ENCODE measurements around the gene MARCHF11. TPM values are rescaled to one million over a fixed set of nuclear protein-coding genes. Genes with fewer than 3 reads are reported as not detected.

MARCHF11 gene
- polyA plus RNA-seq, 1 experiment: not detected

- ChIA-PET CTCF (no interaction called here), POLR2A (no interaction called here)
Measured at GRCh38 chr5:16140944-16141343, 38.6 kb downstream of the MARCHF11 start.

GRCh38 chr5:16140417-16140816 lies 39.2 kb downstream of the MARCHF11 start:
- no peaks in the 10 kb centered on the region for H3K27me3 ChIP-seq (ENCODE audit: control insufficient read depth, insufficient read depth, low read length)
- H3K36me3 ChIP-seq (ENCODE audit: control insufficient read depth, insufficient read depth, low read length): no peaks in the 10 kb centered on the region
- no peak for DNase-seq (ENCODE audit: low read depth)
- CTCF ChIA-PET: no interaction called here
- no peak for TF ChIP-seq CTCF (IDR thresholded peaks at IDR 0.05; ENCODE audit: insufficient read depth, low read depth, low read length)
- H3K4me3 ChIP-seq (ENCODE audit: low read depth, low read length): no peak overlapping the region
- POLR2A ChIA-PET: no interaction called here

More at GRCh38 chr5:16140944-16141343, 38.6 kb downstream of the MARCHF11 start:
- Histone ChIP-seq H3K27me3 (ENCODE audit: control insufficient read depth, insufficient read depth, low read length) (no peaks in the 10 kb centered on the region), H3K36me3 (ENCODE audit: control insufficient read depth, insufficient read depth, low read length) (no peaks in the 10 kb centered on the region), H3K4me3 (ENCODE audit: low read depth, low read length) (no peak overlapping the region)
- no peak for DNase-seq (ENCODE audit: low read depth)
- no peak for TF ChIP-seq CTCF (IDR thresholded peaks at IDR 0.05; ENCODE audit: insufficient read depth, low read depth, low read length)

- DNase-seq (ENCODE audit: low read depth): no peak
- Histone ChIP-seq H3K27me3 (ENCODE audit: control insufficient read depth, insufficient read depth, low read length) (no peaks in the 10 kb centered on the region), H3K4me3 (ENCODE audit: low read depth, low read length) (no peak overlapping the region), H3K36me3 (ENCODE audit: control insufficient read depth, insufficient read depth, low read length) (no peaks in the 10 kb centered on the region)
- no peak for TF ChIP-seq CTCF (IDR thresholded peaks at IDR 0.05; ENCODE audit: insufficient read depth, low read depth, low read length)
- ChIA-PET CTCF (no interaction called here), POLR2A (no interaction called here)
Measured at GRCh38 chr5:16137177-16137576, 42.4 kb downstream of the MARCHF11 start.

- no peaks in the 10 kb centered on the region for H3K36me3 ChIP-seq (ENCODE audit: control insufficient read depth, insufficient read depth, low read length)
- H3K4me3 ChIP-seq (ENCODE audit: low read depth, low read length): no peak overlapping the region
- ChIA-PET CTCF (no interaction called here), POLR2A (no interaction called here)
- no peak for DNase-seq (ENCODE audit: low read depth)
- TF ChIP-seq CTCF (IDR thresholded peaks at IDR 0.05; ENCODE audit: insufficient read depth, low read depth, low read length): no peak
- H3K27me3 ChIP-seq (ENCODE audit: control insufficient read depth, insufficient read depth, low read length): no peaks in the 10 kb centered on the region
Measured at GRCh38 chr5:16135506-16135905, 44.1 kb downstream of the MARCHF11 start.

- no peak for DNase-seq (ENCODE audit: low read depth)
- H3K27me3 ChIP-seq (ENCODE audit: control insufficient read depth, insufficient read depth, low read length): no peaks in the 10 kb centered on the region
- TF ChIP-seq CTCF (IDR thresholded peaks at IDR 0.05; ENCODE audit: insufficient read depth, low read depth, low read length): no peak
- ChIA-PET POLR2A (no interaction called here), CTCF (no interaction called here)
- no peak overlapping the region for H3K4me3 ChIP-seq (ENCODE audit: low read depth, low read length)
- H3K36me3 ChIP-seq (ENCODE audit: control insufficient read depth, insufficient read depth, low read length): no peaks in the 10 kb centered on the region
Measured at GRCh38 chr5:16135003-16135402, 44.6 kb downstream of the MARCHF11 start.

Measured in BJ (cell line).